Brain microvascular endothelial cell (primary cell): ENCODE data around the gene ZFAND4.
"Not testable (repeated sequence)": the region's sequence is repeated elsewhere in the genome, so short reads cannot be mapped to it uniquely, and the experiment has no call there.

ENCODE experiments used
- DNase-seq: peaks from one replicate; pipeline ENCODE4 v3.0.0-alpha.2; 2020
- H3K27ac ChIP-seq: fragments of 250-450 bp; sonication (Bioruptor Pico); 2 replicates; pipeline ENCODE4 v1.5.1; 2020; ENCODE audit warnings: mild to moderate bottlenecking, moderate library complexity
- H3K27me3 ChIP-seq: fragments of 250-450 bp; sonication (Bioruptor Pico); replicated peaks from 2 replicates; pipeline ENCODE4 v1.5.1; 2020; ENCODE audit warnings: mild to moderate bottlenecking
- H3K36me3 ChIP-seq: fragments of 250-450 bp; sonication (Bioruptor Pico); replicated peaks from 2 replicates; pipeline ENCODE4 v1.5.1; 2020; ENCODE audit warnings: mild to moderate bottlenecking
- H3K4me3 ChIP-seq: 2 replicates; pipeline ENCODE4 v1.5.1; 2011; ENCODE audit warnings: low read depth, mild to moderate bottlenecking, control low read depth, low read length, moderate library complexity
- in situ Hi-C: cut with HindIII; loops from 2 replicates; pipeline ENCODE4 v1.10.0; 2017; ENCODE audit warnings: low sequenced_read_pairs, low pct_ligation_motif_present
- TF ChIP-seq, protein P1 (sequence below): IDR thresholded peaks from 2 replicates; pipeline ENCODE4 v1.5.1; 2011; ENCODE audit warnings: low read depth, mild to moderate bottlenecking, moderate library complexity, low read length, control low read depth, inconsistent platforms; ENCODE audit errors: missing control alignments

The ZFAND4 gene

DNA sequence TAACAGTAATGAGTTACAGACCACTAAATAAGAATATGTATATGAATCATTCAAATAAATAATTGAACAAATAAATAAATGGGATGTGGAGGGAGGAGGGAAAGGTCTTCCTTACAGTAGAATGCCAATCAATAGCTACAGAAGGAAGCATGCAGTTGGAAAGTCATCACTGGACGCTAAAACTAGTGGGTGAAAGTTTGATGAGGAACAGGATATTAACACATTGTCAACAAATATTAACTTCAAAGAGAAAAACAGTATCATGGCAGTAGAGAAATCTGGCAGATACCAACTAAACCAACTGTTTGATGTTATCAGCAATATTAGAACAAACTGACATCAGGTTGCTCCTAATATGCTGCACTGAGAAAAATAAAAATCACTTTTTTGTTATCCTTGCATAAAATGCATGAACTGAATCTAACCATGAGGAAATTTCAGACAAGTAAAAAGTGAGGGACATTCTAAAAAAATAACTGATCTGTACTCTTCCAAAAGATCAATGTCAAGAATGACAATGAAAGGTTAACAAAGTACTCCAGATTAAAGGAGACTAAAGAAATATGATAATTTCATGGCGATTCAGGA, 94.1 kb downstream of the ZFAND4 start:
- in situ Hi-C loops = no loop called here
- no peak overlapping the region for H3K27ac ChIP-seq
- H3K36me3 ChIP-seq = no peaks in the 10 kb centered on the region
- TF ChIP-seq, protein P1, sequence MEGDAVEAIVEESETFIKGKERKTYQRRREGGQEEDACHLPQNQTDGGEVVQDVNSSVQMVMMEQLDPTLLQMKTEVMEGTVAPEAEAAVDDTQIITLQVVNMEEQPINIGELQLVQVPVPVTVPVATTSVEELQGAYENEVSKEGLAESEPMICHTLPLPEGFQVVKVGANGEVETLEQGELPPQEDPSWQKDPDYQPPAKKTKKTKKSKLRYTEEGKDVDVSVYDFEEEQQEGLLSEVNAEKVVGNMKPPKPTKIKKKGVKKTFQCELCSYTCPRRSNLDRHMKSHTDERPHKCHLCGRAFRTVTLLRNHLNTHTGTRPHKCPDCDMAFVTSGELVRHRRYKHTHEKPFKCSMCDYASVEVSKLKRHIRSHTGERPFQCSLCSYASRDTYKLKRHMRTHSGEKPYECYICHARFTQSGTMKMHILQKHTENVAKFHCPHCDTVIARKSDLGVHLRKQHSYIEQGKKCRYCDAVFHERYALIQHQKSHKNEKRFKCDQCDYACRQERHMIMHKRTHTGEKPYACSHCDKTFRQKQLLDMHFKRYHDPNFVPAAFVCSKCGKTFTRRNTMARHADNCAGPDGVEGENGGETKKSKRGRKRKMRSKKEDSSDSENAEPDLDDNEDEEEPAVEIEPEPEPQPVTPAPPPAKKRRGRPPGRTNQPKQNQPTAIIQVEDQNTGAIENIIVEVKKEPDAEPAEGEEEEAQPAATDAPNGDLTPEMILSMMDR = no peak
- no peak for DNase-seq
- no peak overlapping the region for H3K4me3 ChIP-seq
- H3K27me3 ChIP-seq = no peaks in the 10 kb centered on the region

DNA sequence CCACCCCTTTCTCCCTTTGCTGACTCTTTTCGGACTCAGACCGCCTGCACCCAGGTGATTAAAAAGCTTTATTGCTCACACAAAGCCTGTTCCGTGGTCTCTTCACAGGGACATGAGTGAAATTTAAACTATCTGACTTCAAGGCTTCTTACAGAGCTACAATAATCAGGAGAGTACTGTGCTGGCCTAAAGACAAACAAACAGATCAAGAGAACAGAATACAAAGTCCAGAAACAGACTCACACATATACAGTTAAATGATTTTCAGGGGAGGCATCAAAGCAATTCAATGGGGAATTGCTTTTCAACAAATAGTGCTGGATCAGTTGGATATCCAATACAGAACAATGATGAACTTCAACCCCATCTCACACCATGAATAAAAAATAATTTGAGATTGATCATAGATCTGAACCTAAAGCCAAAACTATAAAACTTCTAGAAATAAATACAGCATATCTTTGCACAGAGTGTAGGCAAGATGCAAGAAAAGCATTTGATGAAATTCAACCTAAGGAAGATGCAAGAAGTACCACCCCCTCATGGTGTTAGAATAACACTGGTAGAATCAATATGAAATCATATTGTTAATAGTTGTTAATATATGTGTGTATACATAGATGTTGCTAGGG, 96.5 kb downstream of the ZFAND4 start:
- in situ Hi-C loops = no loop called here
- TF ChIP-seq, protein P1 = no peak
- no peak overlapping the region for H3K27ac ChIP-seq
- no peaks in the 10 kb centered on the region for H3K36me3 ChIP-seq
- no peak for DNase-seq
- no peaks in the 10 kb centered on the region for H3K27me3 ChIP-seq
- H3K4me3 ChIP-seq = no peak overlapping the region

DNA sequence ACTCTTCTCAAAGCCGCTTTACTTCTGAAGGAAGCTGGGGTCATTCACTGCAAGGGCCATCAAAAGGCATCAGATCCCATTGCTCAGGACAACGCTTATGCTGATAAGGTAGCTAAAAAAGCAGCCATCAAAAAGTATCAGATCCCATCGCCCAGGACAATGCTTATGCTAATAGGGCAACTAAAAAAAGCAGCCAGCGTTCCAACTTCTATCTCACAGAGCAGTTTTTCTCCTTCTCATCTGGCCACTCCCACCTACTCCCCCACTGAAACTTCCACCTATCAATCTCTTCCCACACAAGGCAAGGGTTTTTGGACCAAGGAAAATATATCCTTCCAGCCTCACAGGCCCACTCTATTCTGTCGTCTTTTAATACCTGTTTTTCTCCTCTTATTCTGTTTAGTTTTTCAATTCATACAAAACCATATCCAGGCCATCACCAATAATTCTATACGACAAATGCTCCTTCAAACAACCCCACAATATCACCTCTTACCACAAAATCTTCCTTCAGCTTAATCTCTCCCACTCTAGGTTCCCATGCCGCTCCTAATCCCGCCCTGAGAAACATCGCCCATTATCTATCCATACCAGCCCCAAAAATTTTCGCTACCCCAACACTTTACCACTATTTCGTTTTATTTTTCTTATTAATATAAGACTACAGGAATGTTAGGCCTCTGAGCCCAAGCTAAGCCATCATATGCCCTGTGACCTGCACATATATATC, 97.4 kb downstream of the ZFAND4 start:
- H3K36me3 ChIP-seq, in situ Hi-C loops, H3K27me3 ChIP-seq, H3K4me3 ChIP-seq, DNase-seq, H3K27ac ChIP-seq: not testable (repeated sequence)

DNA sequence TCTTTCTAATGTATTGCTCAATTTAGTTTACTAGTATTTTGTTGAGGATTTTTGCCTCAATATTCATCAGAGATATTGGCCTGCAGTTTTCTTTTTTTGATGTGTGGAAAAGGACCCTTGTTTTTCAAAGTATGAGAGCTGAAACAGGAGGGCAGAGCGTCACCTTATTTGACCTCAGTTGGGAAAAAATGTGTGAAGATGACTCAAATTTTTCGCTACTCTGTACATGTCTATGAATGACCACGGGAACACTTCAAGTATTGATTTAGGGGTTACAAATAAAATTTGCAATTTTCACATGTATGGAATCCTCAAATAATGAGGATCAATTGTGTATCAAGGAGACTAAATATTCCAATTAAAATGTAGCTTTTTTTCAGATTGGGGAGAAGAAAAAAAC, 103.1 kb downstream of the ZFAND4 start:
- no peak for DNase-seq
- in situ Hi-C loops = no loop called here
- Histone ChIP-seq H3K36me3 (no peaks in the 10 kb centered on the region), H3K27me3 (no peaks in the 10 kb centered on the region), H3K4me3 (no peak overlapping the region), H3K27ac (no peak overlapping the region)
- TF ChIP-seq, protein P1 = no peak

DNA sequence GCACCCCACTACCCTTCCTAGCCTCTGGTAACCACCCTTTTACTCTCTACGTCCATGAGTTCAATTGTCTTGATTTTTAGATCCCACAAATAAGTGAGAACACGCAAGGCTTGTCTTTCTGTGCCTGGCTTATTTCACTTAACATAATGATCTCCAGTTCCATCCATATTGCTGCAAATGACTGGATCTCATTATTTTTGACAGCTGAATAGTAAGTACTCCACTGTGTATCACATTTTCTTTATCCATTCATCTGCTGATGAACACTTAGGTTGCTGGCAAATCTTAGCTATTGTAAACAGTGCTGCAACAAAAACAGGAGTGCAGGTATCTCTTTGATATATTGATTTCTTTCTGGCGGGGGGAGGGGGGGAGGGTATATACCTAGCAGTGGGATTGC, 106.2 kb downstream of the ZFAND4 start:
- TF ChIP-seq, protein P1 = no peak
- H3K27me3 ChIP-seq = no peaks in the 10 kb centered on the region

More for the DNA sequence above, 106.2 kb downstream of the ZFAND4 start:
- Histone ChIP-seq H3K27ac (no peak overlapping the region), H3K36me3 (no peaks in the 10 kb centered on the region), H3K4me3 (no peak overlapping the region)
- DNase-seq = no peak
- in situ Hi-C loops = no loop called here
